Measurements from ENCODE around the gene CRB2.

DNA sequence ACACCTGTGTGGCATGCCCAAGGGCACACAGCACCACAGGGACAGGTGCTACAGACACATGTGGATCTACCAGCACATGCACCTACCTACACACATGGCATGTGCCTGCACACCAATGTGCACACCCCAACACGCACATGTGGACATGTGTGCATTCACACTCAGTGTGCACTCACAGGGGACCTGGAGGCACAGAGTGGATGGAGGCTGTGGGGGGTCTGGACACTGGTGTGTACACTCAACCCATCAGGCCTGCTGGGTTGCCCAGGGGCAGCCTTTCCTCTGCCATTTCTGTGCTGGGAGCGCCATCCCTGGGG, 1.7 kb downstream of the CRB2 start:
- TF ChIP-seq POLR2A (IDR thresholded peaks at IDR 0.05; ENCODE audit: borderline replicate concordance, extremely low read depth, insufficient read depth, insufficient read length) (no peak), RAD21 (IDR thresholded peaks at IDR 0.05; ENCODE audit: low read depth) (no peak), EGR1 (IDR thresholded peaks at IDR 0.05; ENCODE audit: low read depth) (no peak), SRF (IDR thresholded peaks at IDR 0.05; ENCODE audit: low read depth) (no peak), EZH2phosphoT487 (IDR thresholded peaks at IDR 0.05; ENCODE audit: borderline replicate concordance) (no peak), CTCF (IDR thresholded peaks at IDR 0.05 in 2 of 3, conservative IDR thresholded peaks at IDR 0.05 in 1 of 3; ENCODE audit: borderline replicate concordance in 1 of 3, insufficient read depth in 1 of 3, low read depth in 2 of 3, low read length in 2 of 3) (no peak), YY1 (IDR thresholded peaks at IDR 0.05; ENCODE audit: extremely low read depth, insufficient replicate concordance, low read depth, low read length) (no peak)
